Natural killer cell (primary cell): Measurements from ENCODE around the gene EPS8. TPM values are rescaled to one million over a fixed set of nuclear protein-coding genes. Genes with fewer than 3 reads are reported as not detected.

Source experiments
- ATAC-seq, 3 donors: fragments of 150-1000 bp in 2 of 3; fragments of 200-7000 bp in 1 of 3; cut with Tn5 transposase; 1 replicate in 1 of 3; 2 replicates in 2 of 3; pipeline ENCODE4 v1.10.0; 2021; ENCODE audit warnings: mild to moderate bottlenecking in 2 of 3, moderate library complexity in 2 of 3
- DNase-seq, 2 donors: peaks; one replicate each; pipeline versions ENCODE4 v3.0.0 to v3.0.0-alpha.2; 2013 to 2021; ENCODE audit warnings: mixed read lengths in 1 of 2
- H3K27ac ChIP-seq: one replicate; pipeline ENCODE4 v1.5.1; 2013; ENCODE audit warnings: mild to moderate bottlenecking, low read length
- H3K27me3 ChIP-seq: one replicate; pipeline ENCODE4 v1.6.1; 2013; ENCODE audit warnings: low read length; ENCODE audit not compliant: control insufficient read depth, insufficient read depth
- H3K36me3 ChIP-seq: one replicate; pipeline ENCODE4 v1.6.1; 2013; ENCODE audit warnings: low read length; ENCODE audit not compliant: control insufficient read depth, insufficient read depth
- H3K4me1 ChIP-seq: one replicate; pipeline ENCODE4 v1.6.1; 2013; ENCODE audit warnings: low read length; ENCODE audit not compliant: control insufficient read depth, insufficient read depth
- H3K4me3 ChIP-seq: one replicate; pipeline ENCODE4 v1.5.1; 2013; ENCODE audit warnings: low read length
- H3K9me3 ChIP-seq: one replicate; pipeline ENCODE4 v1.6.1; 2013; ENCODE audit warnings: low read length; ENCODE audit not compliant: control insufficient read depth, insufficient read depth
- H3K27ac Mint-ChIP-seq, 2 donors: one replicate each; pipeline ENCODE4 v1.8.0; 2022; ENCODE audit warnings: mild to moderate bottlenecking in 2 of 2, mixed read lengths in 2 of 2, moderate library complexity in 1 of 2
- H3K27me3 Mint-ChIP-seq, 2 donors: one replicate each; pipeline ENCODE4 v1.8.0; 2022; ENCODE audit warnings: low read depth in 2 of 2, mixed read lengths in 2 of 2
- H3K36me3 Mint-ChIP-seq: one replicate; pipeline ENCODE4 v1.8.0; 2022; ENCODE audit warnings: mixed read lengths
- H3K4me1 Mint-ChIP-seq, 2 donors: one replicate each; pipeline ENCODE4 v1.8.0; 2022; ENCODE audit warnings: mixed read lengths in 2 of 2
- H3K4me3 Mint-ChIP-seq: one replicate; pipeline ENCODE4 v1.8.0; 2022; ENCODE audit warnings: mild to moderate bottlenecking, moderate library complexity, mixed read lengths
- H3K9me3 Mint-ChIP-seq, 2 donors: one replicate each; pipeline ENCODE4 v1.8.0; 2022; ENCODE audit warnings: mixed read lengths in 2 of 2
- CTCF ChIP-seq: fragments of 200-600 bp; IDR thresholded peaks from one replicate; pipeline ENCODE4 v1.8.0; 2022; ENCODE audit warnings: antibody characterized with exemption
- WGBS: methylation state at CpG from one replicate; pipeline ENCODE4 v1.1.7; 2013; ENCODE audit warnings: missing lambda C conversion rate; ENCODE audit not compliant: insufficient coverage; 5-methylcytosine and 5-hydroxymethylcytosine counted together
- intact Hi-C: fragments of 100-400 bp; cut with micrococcal nuclease; formaldehyde crosslinking; loops from one replicate; pipeline ENCODE4 v1.14.2; 2022
- total RNA-seq, 4 donors: library from RNA; stranded (reverse); fragments of 120-200 nt in 1 of 4; gene quantifications; one replicate each; pipeline versions ENCODE4 v1.2.3 to v1.2.4, GENCODE V29; 2013 to 2022

EPS8 gene
- total RNA-seq, 3 donors from 2014 or later (not counting 1 experiment from before 2014, with no cell fraction given): 1.5 to 2.6 (median 1.5) TPM

DNA sequence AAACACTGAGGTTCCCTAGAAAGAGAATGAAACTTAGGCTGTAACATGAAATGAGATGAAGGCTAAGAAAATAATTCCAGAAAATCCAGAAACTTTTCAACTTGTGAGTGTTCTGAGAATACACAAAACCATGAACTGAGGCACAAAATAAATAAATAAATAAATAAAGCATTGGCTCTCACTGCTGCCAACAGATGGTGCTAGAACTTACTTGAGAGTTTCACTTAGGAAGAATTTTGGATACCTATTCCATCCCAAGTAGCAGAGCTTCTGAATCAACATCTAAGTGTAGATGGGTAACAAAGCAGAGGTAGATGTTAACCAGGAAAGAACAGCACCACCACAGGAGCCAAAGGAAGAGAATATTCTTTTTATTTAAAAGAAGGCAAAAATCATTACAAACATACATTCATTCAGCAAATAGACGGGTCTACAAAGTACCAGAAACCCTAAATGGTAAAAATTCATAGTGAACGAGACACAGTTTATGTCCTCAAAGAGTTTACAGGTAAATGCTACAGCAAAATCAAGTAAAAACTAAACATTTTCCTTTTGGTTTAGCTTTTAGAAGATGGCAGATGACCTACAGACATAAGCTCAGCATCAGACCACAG lies 16.7 kb downstream of the EPS8 start:
- no peaks in the 10 kb centered on the region for H3K9me3 Mint-ChIP-seq
- H3K4me3 Mint-ChIP-seq: no peak overlapping the region
- ATAC-seq (no peak), DNase-seq (peak in 1 of 2 donors; percentile 48)
- H3K36me3 Mint-ChIP-seq: no peaks in the 10 kb centered on the region
- Histone ChIP-seq H3K27me3 (no peaks in the 10 kb centered on the region), H3K4me3 (no peak overlapping the region), H3K4me1 (no peaks in the 10 kb centered on the region), H3K9me3 (no peaks in the 10 kb centered on the region), H3K36me3 (no peaks in the 10 kb centered on the region), H3K27ac (no peak overlapping the region)
- peaks cover 7 to 10% of the 10 kb centered on the region in 2 donors for H3K27me3 Mint-ChIP-seq
- no peak overlapping the region for H3K27ac Mint-ChIP-seq
- intact Hi-C loops: loop anchor here (1.0 kb wide), 1 partner anchor 84 kb away; no protein-coding TSS in a partner anchor
- 83% methylated on average over 2 of the region's 2 CpGs for WGBS
- TF ChIP-seq CTCF: peak; percentile 43
- H3K4me1 Mint-ChIP-seq: peaks cover 0 to under 1% of the 10 kb centered on the region in 2 donors

DNA sequence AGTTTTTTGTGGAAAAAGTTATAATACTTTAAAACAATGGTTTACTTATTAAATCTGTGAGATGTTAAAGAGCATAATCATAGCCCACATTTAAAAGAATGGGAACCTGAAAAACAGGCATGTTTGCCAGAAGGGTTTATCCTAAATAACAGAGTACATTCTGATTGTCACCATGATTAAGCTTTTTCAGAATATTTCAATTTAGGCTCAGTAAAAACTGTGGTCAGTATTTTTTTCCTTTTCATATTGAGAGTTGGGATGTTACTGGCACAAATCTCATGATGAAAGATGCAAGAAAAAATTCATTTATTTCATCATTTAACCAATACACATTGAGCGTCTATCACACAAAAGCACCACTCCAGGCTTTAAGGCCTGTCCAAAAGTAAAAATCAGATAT lies 18.6 kb downstream of the EPS8 start:
- H3K27me3 ChIP-seq: no peaks in the 10 kb centered on the region
- no peak for TF ChIP-seq CTCF
- DNase-seq: no peak
- Mint-ChIP-seq H3K9me3 (no peaks in the 10 kb centered on the region), H3K27ac (no peak overlapping the region), H3K27me3 (no peaks in the 10 kb centered on the region), H3K4me1 (peaks cover 0 to 5% of the 10 kb centered on the region in 2 donors), H3K4me3 (no peak overlapping the region), H3K36me3 (no peaks in the 10 kb centered on the region)
- H3K4me1 ChIP-seq: no peaks in the 10 kb centered on the region
- no peak overlapping the region for H3K4me3 ChIP-seq
- no peaks in the 10 kb centered on the region for H3K36me3 ChIP-seq
- H3K9me3 ChIP-seq: no peaks in the 10 kb centered on the region
- WGBS: 100% methylated on average over 1 of the region's 1 CpG
- ATAC-seq: no peak
- intact Hi-C loops: no loop called here
- no peak overlapping the region for H3K27ac ChIP-seq

- intact Hi-C loops: no loop called here
- H3K27ac Mint-ChIP-seq: no peak overlapping the region
- ATAC-seq: no peak
- H3K36me3 ChIP-seq: no peaks in the 10 kb centered on the region
- H3K9me3 Mint-ChIP-seq: no peaks in the 10 kb centered on the region
- H3K4me1 Mint-ChIP-seq: peaks cover 0 to 5% of the 10 kb centered on the region in 2 donors
- H3K27me3 Mint-ChIP-seq: no peaks in the 10 kb centered on the region
- no peaks in the 10 kb centered on the region for H3K4me1 ChIP-seq
- DNase-seq: no peak
- H3K9me3 ChIP-seq: no peaks in the 10 kb centered on the region
- H3K4me3 ChIP-seq: no peak overlapping the region
- TF ChIP-seq CTCF: no peak
- no peak overlapping the region for H3K27ac ChIP-seq
- H3K4me3 Mint-ChIP-seq: no peak overlapping the region
- H3K27me3 ChIP-seq: no peaks in the 10 kb centered on the region
- no peaks in the 10 kb centered on the region for H3K36me3 Mint-ChIP-seq
- WGBS: no CpG with 5 or more reads among the region's 3 CpGs
Measured at GRCh38 chr12:15770021-15770420, 19.2 kb downstream of the EPS8 start.

- Histone ChIP-seq H3K9me3 (no peaks in the 10 kb centered on the region), H3K4me1 (no peaks in the 10 kb centered on the region), H3K27ac (no peak overlapping the region), H3K4me3 (no peak overlapping the region), H3K27me3 (no peaks in the 10 kb centered on the region), H3K36me3 (no peaks in the 10 kb centered on the region)
- no peaks in the 10 kb centered on the region for H3K9me3 Mint-ChIP-seq
- no peaks in the 10 kb centered on the region for H3K27me3 Mint-ChIP-seq
- H3K27ac Mint-ChIP-seq: no peak overlapping the region
- no CpG with 5 or more reads among the region's 3 CpGs for WGBS
- no peak overlapping the region for H3K4me3 Mint-ChIP-seq
- peaks cover 0 to 5% of the 10 kb centered on the region in 2 donors for H3K4me1 Mint-ChIP-seq
- intact Hi-C loops: no loop called here
- TF ChIP-seq CTCF: no peak
- DNase-seq (no peak), ATAC-seq (no peak)
- no peaks in the 10 kb centered on the region for H3K36me3 Mint-ChIP-seq
Measured at GRCh38 chr12:15769586-15769985, 19.6 kb downstream of the EPS8 start.
